ENCODE results near the gene NOM1.

DNA sequence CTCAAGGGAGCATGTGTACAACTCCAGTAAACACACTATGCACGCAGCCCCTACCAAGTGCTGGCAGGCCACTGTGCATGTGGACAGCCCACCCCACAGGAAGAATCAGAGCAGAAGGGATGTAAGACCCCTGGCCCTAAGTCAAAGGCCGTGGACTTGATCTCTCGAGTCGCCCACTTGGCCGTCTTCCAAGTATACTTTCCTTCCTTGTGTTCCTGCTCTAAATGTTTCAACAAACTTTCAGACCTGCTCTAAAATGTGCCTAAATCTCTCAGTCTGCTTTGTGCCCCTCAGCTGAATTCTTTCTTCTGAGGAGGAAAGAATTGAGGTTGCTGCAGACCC is 21.1 kb upstream of the NOM1 start:
- no peak for TF ChIP-seq POLR2A (IDR thresholded peaks at IDR 0.05)
- TF ChIP-seq, protein P1, sequence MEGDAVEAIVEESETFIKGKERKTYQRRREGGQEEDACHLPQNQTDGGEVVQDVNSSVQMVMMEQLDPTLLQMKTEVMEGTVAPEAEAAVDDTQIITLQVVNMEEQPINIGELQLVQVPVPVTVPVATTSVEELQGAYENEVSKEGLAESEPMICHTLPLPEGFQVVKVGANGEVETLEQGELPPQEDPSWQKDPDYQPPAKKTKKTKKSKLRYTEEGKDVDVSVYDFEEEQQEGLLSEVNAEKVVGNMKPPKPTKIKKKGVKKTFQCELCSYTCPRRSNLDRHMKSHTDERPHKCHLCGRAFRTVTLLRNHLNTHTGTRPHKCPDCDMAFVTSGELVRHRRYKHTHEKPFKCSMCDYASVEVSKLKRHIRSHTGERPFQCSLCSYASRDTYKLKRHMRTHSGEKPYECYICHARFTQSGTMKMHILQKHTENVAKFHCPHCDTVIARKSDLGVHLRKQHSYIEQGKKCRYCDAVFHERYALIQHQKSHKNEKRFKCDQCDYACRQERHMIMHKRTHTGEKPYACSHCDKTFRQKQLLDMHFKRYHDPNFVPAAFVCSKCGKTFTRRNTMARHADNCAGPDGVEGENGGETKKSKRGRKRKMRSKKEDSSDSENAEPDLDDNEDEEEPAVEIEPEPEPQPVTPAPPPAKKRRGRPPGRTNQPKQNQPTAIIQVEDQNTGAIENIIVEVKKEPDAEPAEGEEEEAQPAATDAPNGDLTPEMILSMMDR (IDR thresholded peaks at IDR 0.05), result no peak

Measured in uterus (tissue), 2 donors.